Psoas muscle (tissue), 8 donors: ENCODE results near the gene ANP32A. TPM values are rescaled to one million over a fixed set of nuclear protein-coding genes. Genes with fewer than 3 reads are reported as not detected.
"Not testable (repeated sequence)": the region's sequence is repeated elsewhere in the genome, so short reads cannot be mapped to it uniquely, and the experiment has no call there.

Experiments
- ATAC-seq, 4 donors: fragments of 200-7000 bp; cut with Tn5 transposase; one replicate each; pipeline ENCODE4 v1.9.1; 2020; ENCODE audit warnings: moderate library complexity in 3 of 4, mild to moderate bottlenecking in 2 of 4
- DNase-seq, 2 donors: peaks; one replicate each; pipeline ENCODE4 v3.0.0-alpha.2; 2020
- H3K27ac ChIP-seq: fragments of 200-600 bp; one replicate; pipeline ENCODE4 v1.8.0; 2022
- H3K27me3 ChIP-seq, 3 donors: fragments of 200-600 bp in 1 of 3; one replicate each; pipeline versions ENCODE4 v1.6.1 to v1.8.0; 2013 to 2022; ENCODE audit warnings: low read length in 2 of 3, mild to moderate bottlenecking in 2 of 3, moderate library complexity in 1 of 3; ENCODE audit not compliant: insufficient read depth in 3 of 3
- H3K36me3 ChIP-seq, 2 donors: fragments of 200-600 bp in 1 of 2; one replicate each; pipeline versions ENCODE4 v1.6.1 to v1.8.0; 2013 to 2022; ENCODE audit warnings: low read depth in 1 of 2, mild to moderate bottlenecking in 1 of 2, moderate library complexity in 1 of 2; ENCODE audit not compliant: insufficient read depth in 1 of 2
- H3K4me1 ChIP-seq: fragments of 200-600 bp; one replicate; pipeline ENCODE4 v1.8.0; 2022
- H3K4me3 ChIP-seq: fragments of 200-600 bp; one replicate; pipeline ENCODE4 v1.8.0; 2022; ENCODE audit warnings: mild to moderate bottlenecking
- H3K9me3 ChIP-seq: fragments of 200-600 bp; one replicate; pipeline ENCODE4 v1.8.0; 2022
- CTCF ChIP-seq: fragments of 200-600 bp; IDR thresholded peaks from one replicate; pipeline ENCODE4 v1.8.0; 2022; ENCODE audit warnings: antibody characterized with exemption
- WGBS, 3 donors: extraction: QIAGEN DNeasy Blood & Tissue Kit; methylation state at CpG; one replicate each; pipeline versions ENCODE4 v1.1.6 to v1.1.7; 2013; 5-methylcytosine and 5-hydroxymethylcytosine counted together
- intact Hi-C, 2 donors: fragments of 100-400 bp; cut with DNase I; formaldehyde crosslinking; loops; one replicate each; pipeline versions ENCODE4 v1.11.0 to v1.14.2; 2022
- polyA plus RNA-seq, 3 donors: library from polyadenylated mRNA; stranded (reverse); fragments of 200-250 nt; gene quantifications; one replicate each; pipeline ENCODE4 v1.2.3, GENCODE V29; 2013
- total RNA-seq, 4 donors: library from RNA; stranded (reverse); fragmentation: NEBNext Ultra II Directional in 2 of 4; extraction: Animal tissue kit (Norgen Biotek cat#: 25700) in 2 of 4; gene quantifications; one replicate each; pipeline versions ENCODE4 v1.2.1 to v1.2.4, GENCODE V29; 2021 to 2023
- donor health status: healthy with polysubstance abuse.
- donor health status: DM: no; HTN: no; CAD: no; lungs with moderate emphysema.
- donor health status: Bipolar disorder and iron deficiency.
- donor health status: healthy.
- donor health status: DM: yes; HTN: yes; CAD: no.
- donor health status: DM: no; HTN: no; CAD: no.
- donor health status: DM: no; HTN: no; CAD: no.
- donor health status: DM: yes; HTN: yes; CAD: no.

The ANP32A gene
- total and polyA plus RNA-seq, 7 donors, result 56.7 to 98.2 (median 83.7) TPM

GRCh38 chr15:68767833-68768232 lies 52.9 kb downstream of the ANP32A start:
- Histone ChIP-seq H3K27ac (no peak overlapping the region), H3K27me3 (no peaks in the 10 kb centered on the region), H3K4me3 (no peak overlapping the region), H3K36me3 (no peaks in the 10 kb centered on the region), H3K9me3 (no peaks in the 10 kb centered on the region), H3K4me1 (peaks cover 6% of the 10 kb centered on the region)
- no peak for ATAC-seq
- TF ChIP-seq CTCF, result no peak
- intact Hi-C loops, result no loop called here
- 72 to 87% (median 73%) methylated on average over 4 of the region's 4 CpGs for WGBS, 3 donors
- DNase-seq, result no peak

- H3K27ac ChIP-seq, result no peak overlapping the region
- no peaks in the 10 kb centered on the region for H3K36me3 ChIP-seq
- WGBS, 3 donors, result 43 to 59% (median 43%) methylated on average over 11 of the region's 11 CpGs
- H3K4me3 ChIP-seq, result no peak overlapping the region
- H3K27me3 ChIP-seq, result no peaks in the 10 kb centered on the region
- intact Hi-C loops, result no loop called here
- TF ChIP-seq CTCF, result no peak
- DNase-seq (no peak), ATAC-seq (peak in 2 of 4 donors; percentile 77 to 80)
- H3K9me3 ChIP-seq, result no peaks in the 10 kb centered on the region
- H3K4me1 ChIP-seq, result peaks cover 6% of the 10 kb centered on the region
Observed at GRCh38 chr15:68765602-68766368, 54.9 kb downstream of the ANP32A start.

GRCh38 chr15:68764090-68764489 lies 56.6 kb downstream of the ANP32A start:
- no peaks in the 10 kb centered on the region for H3K36me3 ChIP-seq
- peaks cover 6% of the 10 kb centered on the region for H3K4me1 ChIP-seq
- ATAC-seq (no peak), DNase-seq (no peak)
- H3K9me3 ChIP-seq, result no peaks in the 10 kb centered on the region
- TF ChIP-seq CTCF, result no peak
- intact Hi-C loops, result no loop called here
- H3K27me3 ChIP-seq, result no peaks in the 10 kb centered on the region
- WGBS, 3 donors, result 46 to 64% (median 58%) methylated on average over 1 of the region's 1 CpG
- no peak overlapping the region for H3K4me3 ChIP-seq
- H3K27ac ChIP-seq, result no peak overlapping the region

GRCh38 chr15:68763063-68763462 lies 57.6 kb downstream of the ANP32A start:
- 75 to 79% (median 77%) methylated on average over 4 of the region's 4 CpGs for WGBS, 3 donors
- intact Hi-C loops, result no loop called here
- H3K27me3 ChIP-seq, result no peaks in the 10 kb centered on the region
- TF ChIP-seq CTCF, result no peak
- H3K9me3 ChIP-seq, result no peaks in the 10 kb centered on the region
- no peak overlapping the region for H3K4me3 ChIP-seq
- peaks cover 6% of the 10 kb centered on the region for H3K4me1 ChIP-seq
- no peak overlapping the region for H3K27ac ChIP-seq
- no peak for ATAC-seq
- DNase-seq, result no peak
- no peaks in the 10 kb centered on the region for H3K36me3 ChIP-seq

- H3K4me3 ChIP-seq, H3K9me3 ChIP-seq, ATAC-seq, DNase-seq, H3K36me3 ChIP-seq, H3K4me1 ChIP-seq, H3K27ac ChIP-seq, H3K27me3 ChIP-seq, intact Hi-C loops: not testable (repeated sequence)
- WGBS, 3 donors, result 97 to 100% (median 100%) methylated on average over 1 of the region's 1 CpG
Observed at GRCh38 chr15:68759982-68760579, 60.6 kb downstream of the ANP32A start.
